HS-5 (cell line): ENCODE measurements around the gene CLIC1.

Source experiments
- DNase-seq: peaks from one replicate; pipeline ENCODE4 v3.0.0-alpha.2; 2012; ENCODE audit warnings: low read depth

The CLIC1 gene

DNA sequence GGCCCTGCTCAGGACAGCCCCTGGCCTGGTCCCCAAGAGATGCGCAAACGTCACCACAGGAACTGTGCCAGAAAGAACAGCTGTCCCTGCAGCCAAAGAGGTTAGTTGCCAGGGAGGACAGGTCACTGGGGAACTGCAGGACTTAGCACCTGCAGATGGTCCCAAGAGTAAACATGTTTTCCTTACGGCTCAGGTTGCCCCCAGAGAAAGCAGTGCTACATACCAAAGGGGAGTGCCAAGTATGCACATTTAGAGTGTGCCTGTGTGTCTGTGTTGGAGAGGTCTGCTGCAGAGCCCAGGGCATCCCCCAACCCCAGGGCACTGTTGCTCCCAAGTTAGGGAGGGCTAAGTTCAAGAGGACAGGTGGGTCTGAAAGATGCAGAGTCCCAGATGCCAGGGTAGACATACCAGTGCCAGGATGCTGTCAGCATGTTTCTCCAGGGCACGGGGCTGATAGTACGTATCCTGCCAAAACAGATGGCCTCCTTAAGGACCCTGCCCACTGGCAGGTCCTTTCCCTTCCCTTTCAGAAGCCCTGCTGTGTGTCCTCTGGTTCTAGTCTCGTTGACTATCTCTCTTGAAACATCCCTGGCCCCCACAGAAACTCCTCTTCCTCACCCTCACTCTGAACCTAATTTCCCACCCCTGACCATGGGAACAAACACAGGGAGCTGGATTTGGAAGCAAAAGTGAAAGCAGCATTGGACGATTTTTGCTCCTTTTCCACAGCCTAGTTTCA, 34.5 kb downstream of the CLIC1 start:
- DNase-seq: no peak

DNA sequence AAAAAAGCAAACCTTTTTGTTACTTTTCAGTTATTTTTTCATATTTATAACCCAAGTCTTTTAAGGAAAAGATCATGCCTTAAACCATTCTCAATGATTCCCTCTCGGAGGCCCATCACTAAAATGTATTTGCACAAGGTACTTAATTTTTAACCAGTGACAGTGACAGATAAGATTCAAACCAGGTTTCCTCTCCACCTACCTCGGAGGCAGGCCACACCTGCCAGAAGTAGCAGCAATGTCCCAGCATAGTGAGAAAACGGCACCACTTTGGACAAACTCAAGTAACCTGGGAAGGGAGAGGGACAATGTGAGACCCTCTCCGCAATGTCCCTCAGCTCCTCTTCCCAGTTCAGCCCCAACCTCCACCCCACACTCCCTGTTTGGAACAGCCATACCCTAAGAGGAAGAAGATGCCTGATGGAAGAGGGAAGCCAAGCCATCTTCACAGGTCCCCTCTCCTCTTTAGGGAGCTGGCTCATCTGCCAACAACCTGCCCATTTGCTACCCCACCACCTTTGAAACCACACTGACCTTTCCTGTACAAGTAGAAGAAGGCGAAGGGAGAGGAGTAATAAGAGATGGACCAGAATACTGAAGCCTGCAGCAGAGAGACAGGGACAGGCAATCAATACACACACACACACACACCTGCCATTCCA, 35.5 kb downstream of the CLIC1 start:
- no peak for DNase-seq

DNA sequence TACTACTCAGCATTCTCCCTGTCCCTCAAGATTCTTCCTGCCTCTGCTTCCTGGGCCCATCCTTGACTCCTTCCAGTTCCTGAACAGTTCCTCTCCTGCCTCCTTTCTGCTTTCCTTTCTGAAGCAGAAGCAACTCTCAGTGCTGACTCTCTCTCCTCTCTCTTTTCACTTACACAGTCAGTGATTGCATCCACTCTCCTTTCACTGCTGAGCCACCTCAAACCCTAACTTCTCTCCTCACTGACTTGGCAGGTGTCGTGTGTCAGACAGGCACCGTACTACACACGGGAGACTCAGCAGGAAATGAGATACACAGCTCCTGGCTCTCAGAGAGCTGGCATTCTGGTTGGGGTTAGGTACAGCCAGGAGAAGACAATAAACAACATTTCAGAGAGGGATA, 38.8 kb downstream of the CLIC1 start:
- DNase-seq: no peak

DNA sequence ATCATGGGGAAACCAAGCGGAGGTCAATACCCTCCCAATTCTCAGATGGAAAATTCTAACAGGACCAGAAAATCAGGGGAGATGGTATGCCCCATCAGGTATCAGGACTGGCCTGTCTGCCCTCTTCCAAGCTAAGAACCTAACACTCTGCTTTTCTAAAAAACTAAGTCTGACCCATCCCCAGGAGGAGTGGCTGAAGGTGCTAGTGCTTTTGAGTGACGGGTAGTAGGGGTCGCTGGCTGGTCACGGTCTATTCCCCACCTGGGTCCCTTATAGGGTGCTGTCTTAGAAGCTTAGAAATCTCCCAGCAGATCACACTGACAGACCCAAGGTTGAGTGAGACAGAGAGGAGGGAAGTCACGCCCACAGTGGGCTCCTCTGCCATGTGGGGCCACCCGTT, 42.8 kb downstream of the CLIC1 start:
- no peak for DNase-seq

DNA sequence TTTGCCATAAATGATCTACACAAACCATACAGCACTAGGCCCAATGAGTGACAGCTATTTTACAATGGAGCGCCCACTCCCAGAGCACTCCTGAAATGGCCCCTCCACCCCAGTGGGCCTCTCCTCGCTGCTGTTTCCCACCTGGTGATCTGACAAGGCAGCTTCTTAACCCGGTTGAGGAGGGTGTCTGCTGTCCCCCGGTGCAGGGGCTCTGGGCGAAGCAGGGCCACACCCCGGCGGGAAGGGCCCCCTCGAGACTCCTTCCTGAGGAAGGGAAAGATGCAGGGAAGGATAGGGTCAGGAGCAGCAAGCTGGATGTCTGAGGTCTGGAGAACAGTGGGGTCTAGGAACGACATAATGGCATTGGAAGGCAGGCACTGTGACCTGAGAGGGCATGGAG, 43.4 kb downstream of the CLIC1 start:
- no peak for DNase-seq

DNA sequence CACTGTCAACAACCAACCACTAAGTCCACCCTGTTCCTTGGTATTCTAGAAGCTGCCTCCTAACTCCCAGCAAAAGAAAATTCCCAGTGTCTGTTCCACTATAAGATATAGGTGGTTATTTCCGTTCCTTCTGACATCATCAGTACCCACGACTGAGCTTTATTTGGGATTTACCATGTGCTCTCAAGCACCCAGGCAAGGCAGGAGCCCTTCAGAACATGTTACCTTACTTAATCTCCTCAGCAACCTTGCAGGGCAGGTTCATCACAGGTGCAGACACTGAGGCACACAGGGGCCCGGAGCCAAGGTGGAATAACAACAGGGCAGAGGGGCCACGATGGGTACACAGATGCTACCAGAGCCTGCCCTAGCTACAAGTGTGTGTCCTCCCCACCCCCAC, 44.0 kb downstream of the CLIC1 start:
- DNase-seq: no peak

DNA sequence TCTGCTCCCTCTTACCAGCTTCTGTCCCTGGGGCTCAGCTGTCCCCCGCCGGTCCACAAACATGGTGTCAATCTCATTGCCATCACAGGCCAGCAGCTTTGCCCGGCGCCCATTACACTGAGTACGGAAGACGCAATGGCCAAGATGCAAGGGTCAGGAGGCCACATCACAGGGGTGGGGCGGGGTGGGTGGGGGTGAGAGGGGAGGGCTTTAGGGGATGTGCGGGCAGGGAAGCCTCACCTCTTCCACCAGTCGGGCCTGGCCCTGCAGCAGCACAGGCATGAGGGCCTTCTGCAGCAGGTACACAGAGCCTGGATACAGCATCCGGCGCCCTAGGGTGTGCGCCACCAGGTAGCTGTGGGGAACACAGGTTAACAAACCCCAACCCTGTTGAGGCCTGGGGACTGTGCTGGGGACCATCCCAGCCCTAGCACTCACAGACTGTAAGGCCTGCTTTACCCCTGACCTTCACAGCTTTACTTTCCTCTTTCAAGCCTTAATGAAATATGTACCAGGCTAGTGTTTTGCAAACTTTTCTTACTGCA, 44.7 kb downstream of the CLIC1 start:
- DNase-seq: no peak

DNA sequence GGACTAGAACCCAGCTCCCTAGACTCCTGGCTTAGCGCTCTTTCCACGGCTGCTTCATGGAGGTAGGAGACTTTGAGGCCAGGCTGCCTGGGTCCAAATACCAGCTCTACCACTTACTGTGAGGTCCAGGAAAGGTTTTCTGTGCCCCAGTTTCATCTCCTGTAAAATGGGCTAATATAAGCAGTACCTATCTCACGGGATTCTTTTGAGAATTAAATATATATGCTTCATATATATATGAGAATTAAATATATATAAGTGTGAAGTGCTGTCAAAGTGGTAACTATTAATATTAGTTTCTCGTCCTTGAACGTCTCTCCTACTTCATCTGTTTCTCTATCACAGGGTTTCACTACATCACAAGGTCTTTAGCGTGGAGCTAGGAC, 45.3 kb downstream of the CLIC1 start:
- DNase-seq: no peak

DNA sequence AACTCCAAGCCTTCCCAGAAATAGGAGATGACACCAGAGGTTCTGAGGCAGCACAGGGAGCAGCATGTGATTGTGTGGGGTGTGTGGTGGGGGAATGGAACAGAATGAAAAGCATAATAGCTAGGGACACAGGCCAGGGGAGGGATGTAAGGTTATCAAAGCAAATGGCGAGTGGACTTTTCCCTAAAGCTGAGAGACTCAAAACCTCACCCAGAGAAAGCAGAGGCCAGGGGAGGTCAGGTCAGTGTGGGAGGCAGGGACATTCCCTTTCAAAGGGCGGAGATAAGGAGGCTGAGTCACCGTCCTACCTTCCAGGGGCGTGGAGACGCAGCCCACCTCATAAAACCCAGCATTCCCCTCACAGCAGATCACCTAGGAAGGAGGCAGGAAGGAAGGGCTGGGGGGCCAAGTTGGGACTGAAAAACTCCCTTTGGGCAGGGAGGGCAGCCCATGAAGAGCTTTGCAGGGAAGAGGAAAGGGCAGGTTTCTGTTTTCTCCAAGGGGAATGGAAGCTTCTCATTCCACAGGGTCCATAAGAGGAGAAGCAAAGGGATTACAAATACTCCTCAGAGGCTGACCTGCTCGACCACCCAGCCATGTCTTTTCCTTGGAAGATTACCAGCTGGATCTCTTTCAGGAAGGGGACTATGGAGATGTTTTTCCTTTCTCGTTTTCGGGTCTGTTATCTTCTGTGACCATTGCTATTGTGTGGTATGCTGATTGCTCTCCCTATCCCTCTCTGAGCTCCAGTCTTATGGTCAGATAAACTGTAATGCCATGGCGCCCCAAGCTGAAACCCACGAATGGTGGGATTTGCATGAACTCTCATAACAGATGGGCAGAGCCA, 45.9 kb downstream of the CLIC1 start:
- no peak for DNase-seq

DNA sequence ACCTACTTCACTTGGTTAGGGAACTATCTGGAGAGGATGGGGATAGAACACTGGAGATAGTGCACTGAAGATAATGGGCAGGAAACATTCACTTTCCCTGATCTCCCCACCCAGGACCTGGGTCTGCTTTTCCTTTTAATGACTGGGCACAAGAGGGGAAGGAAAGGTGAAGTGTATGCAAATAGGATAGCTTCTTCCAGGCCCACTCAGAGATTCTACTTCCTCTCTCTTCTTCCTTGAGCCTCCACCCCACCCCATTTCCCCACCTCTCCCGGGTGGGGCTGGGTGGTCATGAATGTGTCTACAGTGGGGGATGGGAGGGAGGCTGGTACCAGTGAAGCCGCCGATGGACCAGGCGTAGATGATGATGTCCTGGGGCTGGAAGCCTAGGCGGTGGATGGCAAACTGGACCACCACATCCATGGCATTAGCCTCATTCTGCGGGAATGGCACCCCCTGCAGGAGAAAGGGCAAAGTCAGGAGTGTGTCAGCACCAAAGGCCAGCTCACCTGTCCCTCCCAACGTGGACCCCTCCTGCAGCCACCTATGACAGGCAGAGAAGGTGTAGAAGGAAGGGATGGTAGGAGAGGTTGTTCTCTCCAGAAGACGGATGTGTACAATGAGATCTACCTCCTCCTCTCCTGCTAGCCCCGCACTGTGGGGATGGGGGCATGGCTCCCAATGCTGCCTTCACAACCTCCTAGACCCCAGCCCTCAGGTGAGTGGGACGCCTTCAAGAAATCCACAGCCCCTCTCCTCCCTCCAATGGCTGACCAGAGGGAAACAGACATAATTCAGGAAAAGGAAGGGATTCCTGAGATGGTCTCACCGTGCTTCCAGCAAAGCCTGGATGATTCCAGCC, 46.9 kb downstream of the CLIC1 start:
- no peak for DNase-seq

DNA sequence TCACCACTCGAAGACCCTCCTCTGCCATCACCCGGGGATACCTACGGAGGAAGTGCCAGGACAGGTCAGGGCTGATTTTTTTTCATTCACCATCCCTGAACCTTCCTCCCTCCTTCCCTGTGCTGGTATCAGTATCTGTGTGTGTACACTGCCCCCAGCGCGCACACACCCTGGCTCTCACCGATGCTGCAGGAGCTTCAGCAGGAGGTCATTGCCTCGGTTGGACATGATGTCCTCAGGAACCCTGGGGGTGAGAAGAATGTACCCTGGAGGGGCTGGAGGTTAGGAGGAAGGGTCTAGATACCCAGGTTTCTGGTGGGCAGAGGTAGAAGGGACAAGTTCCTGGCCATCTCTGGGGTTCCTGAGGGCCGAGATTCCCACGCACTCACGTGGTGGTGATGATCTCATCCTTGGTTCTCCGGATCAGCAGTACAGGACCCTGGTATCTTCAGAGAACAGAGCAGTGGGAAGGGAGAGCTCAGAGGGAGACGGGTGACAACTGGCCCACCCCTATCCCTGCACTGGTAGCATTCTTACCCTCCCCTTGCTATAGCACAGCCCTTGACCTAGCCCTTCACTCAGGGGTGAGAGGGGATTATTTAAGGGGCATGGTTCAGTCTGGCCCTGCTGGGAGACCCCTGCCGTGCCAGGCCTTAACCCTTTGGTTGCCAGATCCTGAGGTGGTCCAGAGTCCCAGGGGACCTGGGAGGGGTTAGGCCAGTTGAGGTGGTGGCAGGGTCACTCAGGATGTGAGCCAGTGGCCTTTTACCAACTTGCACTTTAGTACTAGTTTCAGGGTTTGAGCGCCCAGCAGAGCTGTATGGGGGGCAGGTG, 48.3 kb downstream of the CLIC1 start:
- no peak for DNase-seq

DNA sequence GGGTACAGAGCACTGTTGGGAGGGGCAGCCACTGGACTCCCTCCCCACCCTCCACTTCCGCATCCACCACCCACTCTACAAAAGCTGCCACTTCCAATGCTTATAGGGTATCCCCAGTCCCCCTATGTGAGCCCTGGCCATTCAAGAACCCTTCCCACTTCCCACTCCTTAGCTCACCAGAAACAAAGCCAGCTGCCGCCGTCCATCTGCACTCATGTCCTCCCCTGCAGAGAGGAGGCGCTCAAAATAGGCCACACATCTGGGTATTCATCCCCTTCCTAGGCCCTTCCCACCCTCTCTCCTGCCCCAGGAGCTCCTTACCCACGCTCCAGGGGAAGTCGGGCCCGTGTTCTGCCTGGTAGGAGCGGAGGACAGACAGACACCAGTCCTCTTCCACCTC, 49.0 kb downstream of the CLIC1 start:
- no peak for DNase-seq

DNA sequence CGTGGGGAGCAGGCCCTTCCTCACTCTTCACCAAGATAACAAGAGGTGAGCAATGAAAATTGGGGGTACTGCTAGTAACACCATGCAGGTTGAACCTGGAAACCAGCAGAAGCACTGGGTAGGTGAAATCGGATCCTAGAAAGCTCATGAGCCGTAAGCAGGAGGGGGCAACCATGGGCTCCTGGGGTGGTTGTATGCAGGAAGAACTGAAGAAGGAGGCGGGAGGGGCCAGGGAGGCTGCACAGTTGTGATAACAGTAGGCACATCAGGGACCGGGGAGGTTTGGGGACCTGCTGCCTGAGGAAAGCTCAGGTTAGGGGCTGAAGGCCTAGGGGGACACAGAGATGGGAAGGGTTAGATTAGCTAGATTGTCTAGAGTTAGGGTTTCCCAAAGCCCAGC, 49.8 kb downstream of the CLIC1 start:
- no peak for DNase-seq

DNA sequence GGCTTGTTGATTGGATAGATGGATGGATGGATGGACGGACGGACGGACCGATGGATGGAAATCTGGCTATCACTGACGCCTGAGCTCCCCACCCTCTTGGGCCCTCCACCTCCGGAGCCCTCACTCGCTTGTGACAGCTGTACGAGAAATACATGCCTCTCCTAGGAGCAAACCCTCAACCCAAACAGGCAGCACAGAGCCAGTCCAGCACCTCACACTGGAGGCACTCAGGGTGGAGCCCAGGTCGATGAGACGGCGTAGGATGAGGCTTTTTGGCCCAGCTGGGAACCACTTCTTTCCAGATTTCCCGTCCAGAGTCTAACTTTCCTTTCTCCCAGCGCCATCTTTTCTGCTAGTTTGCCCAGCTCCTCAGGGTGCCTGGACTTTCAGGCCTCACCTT, 52.7 kb downstream of the CLIC1 start:
- DNase-seq: no peak

DNA sequence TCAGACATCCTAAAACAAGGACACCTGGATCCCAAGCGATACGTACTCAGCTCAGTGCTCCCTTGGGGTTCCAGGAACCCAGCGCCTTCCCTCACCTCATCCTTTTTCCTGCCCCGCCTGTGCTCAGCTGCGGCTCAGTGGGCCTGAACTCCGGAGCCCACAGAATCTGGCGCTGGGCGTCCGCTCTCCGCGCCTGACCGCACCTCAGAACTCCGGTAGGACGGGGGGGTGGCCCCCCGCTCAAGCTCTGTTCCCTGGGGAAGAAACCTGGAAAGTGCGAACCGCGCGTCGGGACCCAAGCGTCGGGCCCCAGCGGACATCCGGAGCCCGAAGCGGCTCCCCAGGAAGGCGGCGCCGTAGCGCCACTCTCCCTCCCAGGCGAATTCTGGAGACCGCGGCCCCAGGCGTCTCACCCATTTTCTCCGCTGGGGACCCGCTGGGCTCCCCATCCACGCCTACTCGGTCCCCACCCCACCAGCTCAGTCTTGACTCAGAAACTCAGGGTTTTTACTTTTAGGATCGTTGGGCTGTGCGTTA, 55.1 kb downstream of the CLIC1 start:
- no peak for DNase-seq
